Inferior parietal cortex (tissue), 1 donor: Measurements from ENCODE around the gene HTD2.

Source experiments
- DNase-seq: peaks from one replicate; pipeline ENCODE4 v3.0.0-alpha.2; 2016; ENCODE audit errors: extremely low spot score

The HTD2 gene

DNA sequence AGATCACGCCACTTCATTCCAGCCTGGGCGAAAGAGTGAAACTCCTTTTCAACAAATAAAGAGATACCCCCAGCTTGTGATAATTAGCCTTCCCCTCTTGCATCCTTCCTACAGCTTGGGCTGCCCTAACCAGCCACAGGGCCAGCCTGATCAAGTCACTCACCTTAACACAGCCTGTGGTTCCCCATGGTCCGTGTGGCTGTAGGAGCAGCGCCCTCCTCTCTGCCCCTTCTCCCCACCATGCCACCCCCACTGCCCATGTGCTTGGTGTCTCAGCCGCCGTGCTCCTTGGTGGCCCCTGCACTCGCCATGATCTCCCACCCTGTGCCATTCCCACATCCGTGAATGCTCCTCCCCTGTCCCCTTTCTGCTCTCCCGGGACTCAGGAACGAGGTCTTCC is 13.5 kb upstream of the HTD2 start:
- DNase-seq: no peak

DNA sequence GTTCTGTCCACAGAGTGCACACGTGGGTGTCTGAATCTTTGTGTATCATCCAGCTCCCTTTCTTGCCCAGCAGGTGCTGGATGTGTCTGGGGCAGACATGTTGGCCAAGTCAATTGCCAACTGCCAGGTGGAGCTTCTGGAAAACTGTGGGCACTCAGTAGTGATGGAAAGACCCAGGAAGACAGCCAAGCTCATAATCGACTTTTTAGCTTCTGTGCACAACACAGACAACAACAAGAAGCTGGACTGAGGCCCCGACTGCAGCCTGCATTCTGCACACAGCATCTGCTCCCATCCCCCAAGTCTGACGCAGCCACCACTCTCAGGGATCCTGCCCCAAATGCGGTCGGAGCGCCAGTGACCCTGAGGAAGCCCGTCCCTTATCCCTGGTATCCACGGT is 12.8 kb upstream of the HTD2 start:
- DNase-seq: no peak

DNA sequence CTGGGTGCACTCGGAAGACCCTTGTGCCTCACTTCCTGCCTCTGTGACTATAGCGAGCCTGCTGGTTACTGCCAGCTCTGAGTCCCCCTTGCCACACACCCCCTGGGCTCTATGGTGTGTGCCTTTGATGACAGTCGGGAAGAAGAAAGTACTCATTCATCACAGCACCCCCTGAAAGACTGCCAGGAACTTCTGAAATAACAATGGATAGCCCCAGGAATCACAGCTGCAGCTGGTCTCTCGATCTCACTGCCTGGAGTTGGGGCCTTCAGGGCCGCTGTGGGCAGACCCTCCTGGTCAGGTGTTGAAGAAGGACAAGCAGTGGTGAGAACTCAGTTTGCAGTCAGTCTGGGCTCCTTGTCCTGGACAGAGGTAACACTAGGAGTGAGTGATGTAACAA is 10.1 kb upstream of the HTD2 start:
- DNase-seq: peak; percentile 88

DNA sequence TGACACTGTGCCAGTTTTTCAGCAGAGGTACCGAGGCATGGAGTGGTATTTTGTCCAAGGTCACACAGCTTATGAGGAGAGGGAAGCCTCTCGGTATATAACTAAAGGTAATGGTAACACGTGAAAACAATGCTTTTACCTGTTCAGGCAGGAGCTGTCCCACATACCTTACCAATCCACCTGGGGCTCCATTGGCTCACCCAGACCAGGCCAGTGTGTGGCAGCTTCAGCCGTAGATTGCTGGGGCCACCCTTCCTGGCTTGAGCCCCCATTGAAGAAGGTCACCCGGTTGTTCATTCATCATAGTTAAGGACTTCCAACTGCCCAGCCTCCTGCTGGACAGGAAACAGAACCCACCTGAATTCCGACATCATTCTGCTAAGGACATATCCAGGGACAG is 9.5 kb upstream of the HTD2 start:
- DNase-seq: no peak

DNA sequence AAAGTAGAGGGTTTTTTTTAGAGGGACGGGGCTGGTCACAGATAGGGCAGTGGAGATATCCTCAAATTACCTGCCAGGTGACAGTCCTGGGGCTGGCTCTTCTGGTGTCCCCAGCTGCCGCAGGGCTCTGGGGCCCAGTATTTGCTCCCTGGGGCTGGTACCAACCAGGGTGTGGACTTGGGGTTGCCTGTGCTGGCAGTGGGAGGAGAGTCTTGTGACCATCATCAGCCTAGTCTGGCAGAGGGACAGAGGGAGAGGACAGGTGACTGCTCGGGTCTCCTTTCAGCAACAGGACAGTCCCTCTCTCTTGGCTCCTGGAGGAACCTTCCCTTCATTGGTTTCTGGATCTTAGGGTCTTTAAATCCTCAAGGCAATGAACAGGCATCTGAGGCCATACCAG is 8.1 kb upstream of the HTD2 start:
- DNase-seq: no peak

DNA sequence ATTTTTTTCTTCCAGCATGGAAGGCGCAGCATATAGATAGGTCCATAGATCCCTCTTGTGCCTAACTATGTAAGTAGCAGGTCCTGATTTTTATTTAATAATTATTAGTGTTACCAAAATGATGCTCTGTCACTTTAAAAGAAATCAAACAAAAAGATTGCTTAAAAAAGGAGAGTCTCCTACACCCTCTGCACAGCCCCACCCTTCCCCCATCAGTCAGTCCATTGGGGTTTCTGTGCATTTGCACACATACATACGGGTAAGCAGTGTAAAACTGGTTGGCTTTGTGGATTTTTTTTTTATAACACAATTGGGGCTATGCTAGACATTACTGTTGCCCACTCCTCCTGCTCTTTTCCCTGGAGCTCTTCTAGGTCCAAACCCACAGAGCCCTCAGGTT is 7.2 kb upstream of the HTD2 start:
- no peak for DNase-seq

DNA sequence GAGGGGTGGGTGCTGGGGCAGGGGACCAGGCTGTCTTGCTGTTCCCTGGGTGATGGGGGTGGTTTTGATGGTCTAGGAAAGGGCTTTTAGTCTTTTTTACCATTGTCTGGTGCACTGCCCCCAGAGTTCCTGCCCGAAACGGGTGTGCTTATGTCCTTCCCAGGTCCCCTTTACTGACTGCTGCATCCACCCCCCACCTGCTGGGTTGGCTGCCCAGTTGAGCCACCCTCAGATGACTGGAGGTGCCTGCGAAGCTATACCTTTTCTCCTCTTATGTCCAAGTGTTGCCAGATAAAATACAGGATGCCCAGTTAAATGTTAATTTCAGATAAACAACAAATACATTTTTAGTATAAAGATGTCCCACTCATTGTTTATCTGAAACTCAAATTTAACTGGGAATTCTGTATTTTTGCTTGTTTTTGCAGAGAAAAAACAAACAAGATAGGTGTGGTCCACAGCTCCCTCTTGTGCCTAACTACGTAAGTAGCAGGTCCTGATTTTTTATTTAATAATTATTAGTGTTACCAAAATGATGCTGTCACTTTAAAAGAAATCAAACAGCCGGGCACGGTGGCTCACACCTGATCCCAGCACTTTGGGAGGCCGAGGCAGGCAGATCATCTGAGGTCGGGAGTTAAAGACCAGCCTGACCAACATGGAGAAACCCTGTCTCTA is 6.3 kb upstream of the HTD2 start:
- peak; percentile 66 for DNase-seq

DNA sequence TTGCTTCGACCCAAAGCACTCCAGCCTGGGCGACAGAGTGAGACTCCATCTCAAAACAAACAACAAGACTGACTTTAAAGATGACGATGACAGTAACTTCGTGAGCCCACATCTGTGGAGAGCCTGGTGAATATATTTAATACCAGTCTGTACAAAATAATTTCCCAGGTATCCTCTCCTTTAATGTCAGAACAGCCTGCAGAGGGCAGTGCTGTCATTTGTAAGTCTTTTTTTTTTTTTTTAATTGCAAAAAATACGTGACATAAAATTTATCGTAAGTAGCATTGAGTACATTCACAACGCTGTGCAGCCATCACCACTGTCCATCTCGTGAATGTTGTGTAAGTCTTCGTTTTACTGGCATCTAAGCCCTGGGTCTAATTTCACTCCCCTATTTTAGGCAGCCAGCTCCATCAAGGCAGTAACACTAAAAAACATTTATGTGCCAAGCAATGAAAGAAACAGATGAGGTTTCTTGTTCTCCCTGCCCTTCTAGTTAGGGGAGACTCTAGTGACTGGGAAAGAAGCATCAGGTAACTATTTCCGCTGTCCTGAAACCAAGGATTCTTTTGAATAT is 1.4 kb downstream of the HTD2 start:
- no peak for DNase-seq

DNA sequence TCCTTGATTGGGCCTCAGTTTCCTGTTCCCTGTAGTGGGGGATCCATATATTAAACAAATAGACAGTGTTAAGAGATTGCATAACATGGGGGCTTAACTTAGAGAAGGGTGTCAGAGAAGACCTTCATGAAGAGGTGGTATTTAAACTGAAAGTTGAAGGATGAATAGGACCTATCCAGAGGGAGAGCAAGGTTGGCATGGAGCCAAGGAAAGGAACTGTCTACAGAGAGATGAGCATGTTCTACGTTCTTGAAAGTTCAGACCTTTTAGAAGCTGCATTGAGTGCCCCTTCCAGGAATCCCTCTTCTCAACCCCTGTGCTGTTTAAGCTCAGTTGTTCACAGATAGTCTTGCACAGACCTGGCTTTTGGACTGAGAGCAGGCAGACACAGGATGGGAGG is 2.4 kb downstream of the HTD2 start:
- no peak for DNase-seq

DNA sequence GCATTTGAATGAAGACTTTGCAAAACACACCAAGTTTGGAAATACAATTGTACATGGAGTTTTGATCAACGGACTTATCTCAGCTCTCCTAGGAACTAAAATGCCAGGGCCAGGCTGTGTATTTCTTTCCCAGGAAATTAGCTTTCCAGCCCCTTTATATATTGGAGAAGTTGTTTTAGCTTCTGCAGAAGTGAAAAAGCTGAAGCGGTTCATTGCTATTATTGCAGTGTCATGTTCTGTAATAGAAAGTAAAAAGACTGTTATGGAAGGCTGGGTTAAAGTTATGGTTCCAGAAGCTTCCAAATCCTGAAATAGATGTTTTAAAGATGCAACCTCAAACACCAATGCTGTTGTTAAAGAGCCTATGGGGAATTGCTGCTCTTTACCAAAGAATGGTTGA is 11.5 kb downstream of the HTD2 start:
- DNase-seq: no peak

DNA sequence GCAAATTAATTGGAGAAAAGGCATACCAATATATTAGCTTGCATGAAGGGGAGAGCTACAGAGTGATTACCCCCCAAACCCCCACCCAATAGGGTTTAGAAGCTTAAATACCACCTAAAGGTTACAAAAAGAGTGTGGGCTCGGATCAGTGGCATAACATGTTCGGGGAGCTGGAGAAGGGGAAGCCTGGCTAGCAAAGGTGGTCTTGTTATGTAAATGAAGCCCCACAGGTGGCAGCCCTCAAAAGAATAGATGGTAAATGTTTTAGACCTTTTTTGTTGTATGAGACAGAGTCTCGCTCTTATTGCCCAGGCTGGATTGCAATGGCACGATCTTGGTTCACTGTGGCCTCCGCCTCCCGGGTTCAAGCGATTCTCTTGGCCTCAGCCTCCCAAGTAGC is 15.5 kb downstream of the HTD2 start:
- no peak for DNase-seq

DNA sequence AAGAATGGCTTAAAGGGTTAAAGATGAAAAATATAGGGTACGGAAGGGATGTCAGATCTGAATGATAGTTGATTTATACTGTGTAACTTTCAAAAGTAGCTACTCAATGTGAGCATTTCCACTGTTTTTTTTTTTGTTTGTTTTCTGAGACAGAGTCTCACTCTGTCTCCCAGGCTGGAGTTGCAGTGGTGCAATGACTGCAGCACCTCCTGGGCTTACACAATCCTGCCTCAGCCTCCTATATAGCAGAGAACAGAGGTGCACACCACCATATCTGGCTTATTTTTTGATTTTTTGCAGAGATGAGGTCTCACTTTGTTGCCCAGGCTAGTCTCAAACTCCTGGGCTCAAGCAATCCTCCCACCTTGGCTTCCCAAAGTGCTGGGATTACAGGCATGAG is 16.5 kb downstream of the HTD2 start:
- no peak for DNase-seq

DNA sequence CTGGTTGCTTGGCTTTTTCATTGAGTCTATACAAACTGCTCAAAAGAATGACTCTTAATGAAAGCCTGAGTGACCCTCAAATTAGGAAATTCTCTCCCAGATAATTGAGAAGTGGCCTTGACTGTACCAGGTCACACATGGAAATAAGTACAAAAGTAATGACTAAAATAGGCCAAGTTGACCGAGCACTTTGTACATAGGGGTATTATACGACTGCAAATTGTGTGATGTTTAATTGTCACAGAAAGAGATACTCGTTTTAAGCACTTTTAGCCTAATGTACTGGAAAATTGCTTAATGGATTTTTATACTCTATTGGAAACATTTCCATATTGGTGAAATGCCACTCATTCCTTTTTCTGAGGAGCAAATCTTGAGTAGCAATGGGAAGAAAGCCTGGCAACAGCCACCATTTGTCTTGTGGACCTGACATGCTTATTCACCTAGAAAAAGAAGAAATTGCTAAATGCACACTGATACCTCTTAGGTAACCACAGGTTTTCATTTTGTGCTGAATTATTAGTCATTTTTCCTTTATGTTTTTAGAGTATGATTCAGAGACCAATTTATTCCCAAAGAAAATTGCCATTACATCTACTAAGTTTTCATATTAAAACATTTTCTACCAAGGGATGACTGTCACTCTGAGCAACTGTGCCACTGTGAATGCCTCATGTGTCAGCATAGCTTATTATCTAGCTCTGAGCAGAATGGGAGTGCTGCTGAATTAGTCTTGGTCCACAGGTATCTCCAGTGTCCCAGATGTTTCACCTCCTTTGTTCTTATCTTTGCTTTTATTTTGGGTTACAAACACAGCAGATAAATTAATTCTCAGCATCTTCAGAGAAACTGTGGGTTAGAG is 17.4 kb downstream of the HTD2 start:
- no peak for DNase-seq

DNA sequence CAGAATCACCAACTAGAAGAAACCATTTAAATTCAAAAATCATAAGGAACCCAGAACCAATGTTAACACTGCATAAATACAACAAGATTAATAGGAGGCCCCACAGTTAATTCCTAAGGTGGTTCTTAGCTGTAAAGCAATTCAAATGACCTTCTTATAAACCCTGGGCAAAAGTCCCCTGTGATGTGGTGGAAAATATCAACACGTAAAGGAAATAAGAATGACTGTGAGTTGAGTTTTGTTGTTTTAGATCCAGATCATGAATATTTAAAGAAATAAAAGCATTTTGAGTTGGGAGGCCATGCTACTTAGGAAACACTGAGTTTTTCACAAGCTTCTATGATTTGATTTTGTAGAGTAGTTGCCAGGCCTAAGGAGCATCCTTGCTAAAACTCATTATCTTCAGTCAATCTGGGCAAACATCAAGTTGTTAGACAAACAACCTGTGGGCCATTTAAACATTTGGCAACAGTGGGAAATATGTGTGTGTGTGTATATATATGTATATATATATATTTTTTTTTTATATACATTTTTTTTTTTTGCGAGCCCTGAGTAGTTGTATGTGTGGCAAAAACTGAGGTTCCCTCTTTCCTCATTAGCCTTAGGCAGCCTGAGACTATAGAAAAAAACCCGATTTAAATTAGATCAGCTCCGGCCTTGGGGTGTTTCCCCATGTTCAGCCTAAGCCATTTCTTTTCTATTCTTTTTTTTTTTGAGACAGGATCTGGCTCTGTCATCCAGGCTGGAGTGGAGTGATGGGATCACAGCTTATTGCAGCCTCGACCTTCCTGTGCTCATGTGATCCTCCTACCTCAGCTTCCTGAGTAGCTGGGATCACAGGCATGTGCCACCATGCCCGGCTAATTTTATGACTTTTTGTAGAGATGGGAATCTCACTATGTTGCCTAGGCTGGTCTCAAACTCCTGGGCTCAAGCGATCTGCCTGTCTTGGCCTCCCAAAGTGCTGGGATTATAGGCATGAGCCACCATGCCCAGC is 18.4 kb downstream of the HTD2 start:
- no peak for DNase-seq

DNA sequence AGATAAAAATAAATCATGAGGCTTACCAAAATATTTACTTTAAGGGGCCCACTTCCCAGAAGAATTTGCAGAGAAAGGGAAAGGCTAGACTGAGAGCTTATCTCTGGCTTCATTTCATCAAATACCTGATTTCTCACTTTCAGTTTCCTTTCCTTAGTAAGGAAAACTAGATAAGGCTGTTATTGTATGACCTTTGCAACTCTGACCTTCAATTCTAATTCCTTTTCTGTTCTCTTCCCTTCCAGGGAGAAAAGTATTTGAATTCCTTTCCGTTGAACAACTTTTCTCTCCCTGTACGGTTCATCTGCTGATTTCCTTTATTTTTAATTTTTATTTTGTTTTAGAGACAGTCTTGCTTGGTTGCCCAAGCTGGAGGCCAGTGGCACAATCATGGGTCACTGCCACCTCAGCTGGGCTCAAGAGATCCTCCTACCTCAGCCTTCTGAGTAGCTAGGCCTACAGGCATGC is 19.2 kb downstream of the HTD2 start:
- no peak for DNase-seq

DNA sequence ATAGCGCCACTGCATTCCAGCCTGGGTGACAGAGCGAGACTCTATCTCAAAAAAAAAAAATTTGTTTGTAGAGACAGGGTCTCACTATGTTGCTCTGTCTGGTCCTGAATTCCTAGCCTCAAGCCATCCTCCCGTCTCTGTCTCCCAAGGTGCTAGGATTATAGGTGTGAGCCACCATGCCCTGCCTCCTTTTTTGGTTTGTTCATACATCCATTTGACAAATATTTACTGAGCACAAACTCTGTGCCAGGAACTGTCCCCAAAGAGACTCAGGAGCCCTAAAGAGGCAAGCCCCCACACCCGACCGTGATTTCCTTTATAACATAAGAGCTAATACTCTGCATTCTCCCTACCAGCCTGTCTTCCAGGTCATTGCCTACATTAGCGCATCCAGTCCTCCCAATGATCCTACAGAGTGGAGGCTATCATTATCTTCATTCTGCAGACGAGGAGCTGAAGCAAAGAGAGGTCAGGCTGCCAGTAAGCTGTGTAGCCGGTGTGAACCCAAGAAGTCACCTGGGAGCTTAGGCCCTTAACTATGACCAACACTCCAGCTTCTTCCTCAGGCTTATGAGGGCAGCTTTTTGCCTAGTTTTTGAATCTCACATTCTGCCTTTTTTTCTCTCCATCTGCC is 20.1 kb downstream of the HTD2 start:
- DNase-seq: no peak

DNA sequence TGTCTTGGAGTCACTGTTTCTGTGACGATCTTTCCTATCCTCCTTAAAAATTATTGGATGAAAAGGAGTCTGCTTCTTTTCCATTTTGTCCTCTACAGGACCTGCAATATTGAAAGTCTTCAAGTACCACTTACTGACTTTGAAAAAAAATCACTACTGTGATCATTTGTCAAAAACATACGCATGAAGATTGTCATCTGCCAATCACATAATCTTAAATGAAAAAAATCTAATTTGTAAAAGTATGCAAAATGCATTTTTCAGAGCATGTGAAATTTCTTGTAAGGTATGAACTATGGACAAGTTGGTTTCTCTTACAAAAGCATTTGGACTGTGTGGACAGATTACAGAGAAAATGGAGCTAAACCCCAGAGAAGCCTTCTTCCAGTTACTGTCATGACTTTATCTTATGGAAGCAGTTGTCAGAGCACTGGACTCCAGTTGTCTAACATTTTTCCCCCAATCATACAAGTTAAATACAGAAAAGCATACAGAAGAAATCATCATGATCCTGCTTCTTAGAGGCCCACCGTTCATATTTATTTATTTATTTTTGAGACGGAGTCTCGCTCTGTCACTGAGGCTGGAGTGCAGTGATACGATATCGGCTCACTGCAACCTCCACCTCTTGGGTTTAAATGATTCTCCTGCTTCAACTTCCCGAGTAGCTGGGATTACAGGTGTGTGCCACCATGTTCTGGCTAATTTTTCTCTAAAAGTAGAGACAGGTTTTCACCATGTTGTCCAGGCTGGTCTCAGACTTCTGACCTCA is 23.0 kb downstream of the HTD2 start:
- no peak for DNase-seq

DNA sequence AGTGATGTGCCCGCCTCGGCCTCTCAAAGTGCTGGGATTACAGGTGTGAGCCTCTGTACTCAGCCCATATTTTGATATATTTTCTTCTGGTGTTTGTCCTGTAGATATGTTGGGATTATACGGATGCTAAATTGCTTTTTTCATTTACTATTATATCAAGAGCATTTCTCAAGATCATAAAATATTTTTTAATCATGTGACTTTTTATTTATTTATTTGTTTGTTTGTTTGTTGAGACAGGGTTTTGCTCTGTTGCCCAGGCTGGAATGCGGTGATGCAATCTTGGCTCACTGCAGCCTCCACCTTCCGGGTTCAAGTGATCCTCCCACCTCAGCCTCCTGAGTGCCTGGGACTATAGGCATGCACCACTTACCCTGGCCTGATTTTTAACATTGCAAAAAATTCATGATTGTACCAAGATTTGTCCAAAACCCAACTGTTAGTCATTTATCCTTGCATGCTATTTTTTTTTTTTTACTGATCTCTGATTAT is 23.6 kb downstream of the HTD2 start:
- DNase-seq: no peak

DNA sequence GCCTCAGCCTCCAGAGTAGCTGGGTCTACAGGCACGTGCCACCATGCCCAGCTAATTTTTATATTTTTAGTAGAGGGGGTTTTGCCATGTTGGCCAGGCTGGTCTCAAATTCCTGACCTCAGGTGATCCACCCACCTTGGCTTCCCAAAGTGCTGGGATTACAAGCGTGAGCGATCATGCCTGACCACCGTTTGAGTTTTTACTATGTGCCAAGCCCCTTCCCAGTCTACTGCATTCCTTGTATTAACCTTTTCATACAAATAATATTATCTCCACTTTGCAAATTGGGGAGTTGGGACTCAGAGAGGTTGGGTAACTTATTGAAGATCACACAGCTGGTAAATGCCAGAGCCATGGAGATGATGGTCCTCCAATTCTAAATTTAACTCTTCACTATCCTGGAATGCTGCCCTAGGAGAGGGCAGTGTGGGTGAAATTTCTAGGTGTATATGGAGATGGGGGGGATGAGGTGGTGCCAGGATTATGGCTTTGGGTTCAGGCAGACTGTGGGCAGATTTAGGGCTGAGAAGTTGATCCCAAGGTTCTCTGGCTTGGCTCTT is 25.4 kb downstream of the HTD2 start:
- DNase-seq: no peak
